ENCODE measurements around the gene CTNS. TPM values are rescaled to one million over a fixed set of nuclear protein-coding genes. Genes with fewer than 3 reads are reported as not detected.
A peak's percentile ranks its signal among the peaks of the same experiment; 100 is the strongest.

Gene CTNS
- total RNA-seq, 1 donor from 2014 or later, result 9.4 TPM

DNA sequence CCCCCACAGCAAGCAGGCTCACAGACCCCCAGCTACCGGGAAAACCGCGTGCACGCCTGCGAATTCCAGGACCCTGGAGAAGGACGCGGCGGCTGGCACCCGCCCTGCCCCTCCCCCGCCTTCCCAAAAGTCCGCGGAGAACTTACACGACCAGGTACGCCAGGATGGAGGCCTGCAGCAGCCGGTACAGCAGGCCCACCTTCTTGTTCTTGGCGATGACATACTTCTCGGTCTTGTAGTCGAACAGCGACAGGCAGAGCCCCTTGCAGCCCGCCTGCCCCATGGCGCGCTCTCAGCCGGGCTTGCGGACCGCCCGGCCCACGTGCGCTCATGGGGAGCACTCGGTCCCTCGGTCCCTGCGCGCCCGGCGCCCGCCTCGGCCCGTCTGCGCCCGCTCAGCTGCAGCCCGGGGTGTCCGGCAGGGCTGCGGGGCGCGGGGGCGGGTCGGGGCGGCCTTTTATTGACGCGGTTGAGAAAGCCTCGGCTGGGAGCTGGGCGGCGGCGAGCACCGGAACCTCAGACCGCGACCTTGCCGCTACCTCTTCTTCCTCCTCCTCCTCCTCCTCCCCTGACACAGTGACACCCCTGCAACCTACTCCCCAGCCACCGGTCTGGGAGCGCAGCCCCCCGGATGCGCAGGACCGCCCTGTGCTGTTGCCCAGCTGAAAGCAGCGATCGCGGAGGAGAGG is 59.3 kb downstream of the CTNS start, which contains the start of gene P2RX5:
Gene P2RX5 (minus strand): TSS at position 433 of the 689 bp plus-strand sequence. CDS start 150 bp downstream, at position 283.
- Mint-ChIP-seq H3K27ac (no peak within 1 kb of the TSS), H3K27me3 (ENCODE audit: insufficient read depth, low read depth) (peaks cover 35% of the 10 kb centered on the region), H3K9me3 (peaks cover 6% of the 10 kb centered on the region), H3K36me3 (no peaks in the 10 kb centered on the region), H3K4me3 (peak within 1 kb of the TSS; percentile 81), H3K4me1 (peaks cover 4% of the 10 kb centered on the region)
- H3K4me1 ChIP-seq, result peaks cover 11% of the 10 kb centered on the region
- no peak within 1 kb of the TSS for H3K27ac ChIP-seq
- peaks cover 52% of the 10 kb centered on the region for H3K27me3 ChIP-seq
- no peaks in the 10 kb centered on the region for H3K36me3 ChIP-seq
- H3F3A ChIP-seq (ENCODE audit: low read depth), result no peaks in the 10 kb centered on the region
- no peak within 1 kb of the TSS for H3K9ac ChIP-seq
- H3K4me2 ChIP-seq, result peak within 1 kb of the TSS; percentile 85
- peak; percentile 76 for DNase-seq (ENCODE audit: low spot score)
- H3K9me3 ChIP-seq (ENCODE audit: low read depth), result no peaks in the 10 kb centered on the region
- TF ChIP-seq, protein P1, sequence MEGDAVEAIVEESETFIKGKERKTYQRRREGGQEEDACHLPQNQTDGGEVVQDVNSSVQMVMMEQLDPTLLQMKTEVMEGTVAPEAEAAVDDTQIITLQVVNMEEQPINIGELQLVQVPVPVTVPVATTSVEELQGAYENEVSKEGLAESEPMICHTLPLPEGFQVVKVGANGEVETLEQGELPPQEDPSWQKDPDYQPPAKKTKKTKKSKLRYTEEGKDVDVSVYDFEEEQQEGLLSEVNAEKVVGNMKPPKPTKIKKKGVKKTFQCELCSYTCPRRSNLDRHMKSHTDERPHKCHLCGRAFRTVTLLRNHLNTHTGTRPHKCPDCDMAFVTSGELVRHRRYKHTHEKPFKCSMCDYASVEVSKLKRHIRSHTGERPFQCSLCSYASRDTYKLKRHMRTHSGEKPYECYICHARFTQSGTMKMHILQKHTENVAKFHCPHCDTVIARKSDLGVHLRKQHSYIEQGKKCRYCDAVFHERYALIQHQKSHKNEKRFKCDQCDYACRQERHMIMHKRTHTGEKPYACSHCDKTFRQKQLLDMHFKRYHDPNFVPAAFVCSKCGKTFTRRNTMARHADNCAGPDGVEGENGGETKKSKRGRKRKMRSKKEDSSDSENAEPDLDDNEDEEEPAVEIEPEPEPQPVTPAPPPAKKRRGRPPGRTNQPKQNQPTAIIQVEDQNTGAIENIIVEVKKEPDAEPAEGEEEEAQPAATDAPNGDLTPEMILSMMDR (IDR thresholded peaks at IDR 0.05), result no peak
- peak; percentile 82 for TF ChIP-seq EZH2phosphoT487 (IDR thresholded peaks at IDR 0.05)
- peak; percentile 87 for TF ChIP-seq EZH2 (IDR thresholded peaks at IDR 0.05)
- H4K20me1 ChIP-seq (ENCODE audit: low read depth), result peaks cover 12% of the 10 kb centered on the region
- no peaks in the 10 kb centered on the region for H3K79me2 ChIP-seq (ENCODE audit: low read depth)
- peak within 1 kb of the TSS; percentile 49 for H3K4me3 ChIP-seq
- H2AFZ ChIP-seq (replicated peaks), result no peak within 1 kb of the TSS

DNA sequence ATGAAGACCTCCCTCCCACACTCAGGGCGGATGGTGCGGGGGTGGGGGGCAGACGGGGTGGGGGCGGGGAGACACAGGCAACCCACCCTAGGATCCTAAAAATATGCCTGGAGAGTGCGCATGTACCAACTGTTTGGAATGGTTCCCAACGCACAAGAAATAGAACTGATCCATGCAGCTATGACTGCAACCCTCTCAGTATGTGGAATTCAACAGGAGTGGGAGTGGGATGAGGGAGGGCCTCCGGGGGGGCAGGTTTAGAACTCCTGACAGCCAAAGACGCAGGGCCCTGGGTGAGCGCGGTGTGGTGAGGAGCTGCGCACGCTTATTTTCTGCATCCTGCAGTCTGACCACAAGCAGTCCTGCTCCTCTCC is 60.5 kb downstream of the CTNS start:
- H3K27ac Mint-ChIP-seq, result no peak overlapping the region
- no peaks in the 10 kb centered on the region for H3K36me3 ChIP-seq
- no peak overlapping the region for H2AFZ ChIP-seq (replicated peaks)
- no peaks in the 10 kb centered on the region for H3K9me3 ChIP-seq (ENCODE audit: low read depth)
- DNase-seq (ENCODE audit: low spot score), result no peak
- H3K4me1 ChIP-seq, result peaks cover 11% of the 10 kb centered on the region
- H3K9me3 Mint-ChIP-seq, result peaks cover 6% of the 10 kb centered on the region
- no peak overlapping the region for H3K4me3 ChIP-seq
- TF ChIP-seq EZH2phosphoT487 (IDR thresholded peaks at IDR 0.05) (no peak), EZH2 (IDR thresholded peaks at IDR 0.05) (no peak)
- TF ChIP-seq, protein P1 (IDR thresholded peaks at IDR 0.05), result no peak
- no peaks in the 10 kb centered on the region for H3F3A ChIP-seq (ENCODE audit: low read depth)
- peaks cover 52% of the 10 kb centered on the region for H3K27me3 ChIP-seq
- no peak overlapping the region for H3K4me2 ChIP-seq
- H4K20me1 ChIP-seq (ENCODE audit: low read depth), result peaks cover 12% of the 10 kb centered on the region
- H3K27ac ChIP-seq, result no peak overlapping the region
- H3K9ac ChIP-seq, result no peak overlapping the region
- no peaks in the 10 kb centered on the region for H3K79me2 ChIP-seq (ENCODE audit: low read depth)
- peaks cover 2% of the 10 kb centered on the region for H3K36me3 Mint-ChIP-seq
- H3K4me1 Mint-ChIP-seq, result peaks cover 4% of the 10 kb centered on the region
- H3K27me3 Mint-ChIP-seq (ENCODE audit: insufficient read depth, low read depth), result peaks cover 31% of the 10 kb centered on the region
- H3K4me3 Mint-ChIP-seq, result no peak overlapping the region

DNA sequence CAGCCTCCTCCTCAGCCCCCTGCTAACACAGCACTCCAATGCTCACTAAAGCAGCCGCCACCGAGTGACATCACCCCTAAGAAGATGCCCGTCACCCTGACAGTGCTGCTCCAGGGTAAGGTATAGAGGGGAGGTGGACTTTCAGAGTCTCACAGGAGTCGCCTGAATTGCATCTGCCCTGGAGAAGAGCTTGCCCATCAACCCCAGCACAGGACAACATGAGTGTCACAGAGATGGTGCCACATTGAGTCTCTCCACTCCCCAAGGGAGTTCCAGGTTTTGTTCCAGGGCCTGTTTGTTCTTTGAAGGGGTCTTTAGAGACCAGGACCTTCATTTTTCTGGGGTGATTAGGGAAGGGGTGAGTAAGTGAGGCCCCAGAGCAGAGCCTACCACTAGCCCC is 61.6 kb downstream of the CTNS start:
- Mint-ChIP-seq H3K27me3 (ENCODE audit: insufficient read depth, low read depth) (peaks cover 28% of the 10 kb centered on the region), H3K4me3 (no peak overlapping the region), H3K27ac (no peak overlapping the region), H3K4me1 (peaks cover 4% of the 10 kb centered on the region), H3K9me3 (peaks cover 8% of the 10 kb centered on the region), H3K36me3 (peaks cover 5% of the 10 kb centered on the region)
- TF ChIP-seq, protein P1 (IDR thresholded peaks at IDR 0.05), result no peak
- TF ChIP-seq EZH2phosphoT487 (IDR thresholded peaks at IDR 0.05) (no peak), EZH2 (IDR thresholded peaks at IDR 0.05) (no peak)
- Histone ChIP-seq H3K4me2 (no peak overlapping the region), H3K9me3 (ENCODE audit: low read depth) (no peaks in the 10 kb centered on the region), H3K4me3 (no peak overlapping the region), H3K27me3 (peaks cover 52% of the 10 kb centered on the region), H3K36me3 (no peaks in the 10 kb centered on the region), H4K20me1 (ENCODE audit: low read depth) (peaks cover 12% of the 10 kb centered on the region), H3K27ac (no peak overlapping the region), H3F3A (ENCODE audit: low read depth) (no peaks in the 10 kb centered on the region), H3K4me1 (peaks cover 11% of the 10 kb centered on the region), H2AFZ (replicated peaks) (no peak overlapping the region), H3K9ac (no peak overlapping the region), H3K79me2 (ENCODE audit: low read depth) (no peaks in the 10 kb centered on the region)
- no peak for DNase-seq (ENCODE audit: low spot score)
